ENCODE results near the gene RAD1.

DNA sequence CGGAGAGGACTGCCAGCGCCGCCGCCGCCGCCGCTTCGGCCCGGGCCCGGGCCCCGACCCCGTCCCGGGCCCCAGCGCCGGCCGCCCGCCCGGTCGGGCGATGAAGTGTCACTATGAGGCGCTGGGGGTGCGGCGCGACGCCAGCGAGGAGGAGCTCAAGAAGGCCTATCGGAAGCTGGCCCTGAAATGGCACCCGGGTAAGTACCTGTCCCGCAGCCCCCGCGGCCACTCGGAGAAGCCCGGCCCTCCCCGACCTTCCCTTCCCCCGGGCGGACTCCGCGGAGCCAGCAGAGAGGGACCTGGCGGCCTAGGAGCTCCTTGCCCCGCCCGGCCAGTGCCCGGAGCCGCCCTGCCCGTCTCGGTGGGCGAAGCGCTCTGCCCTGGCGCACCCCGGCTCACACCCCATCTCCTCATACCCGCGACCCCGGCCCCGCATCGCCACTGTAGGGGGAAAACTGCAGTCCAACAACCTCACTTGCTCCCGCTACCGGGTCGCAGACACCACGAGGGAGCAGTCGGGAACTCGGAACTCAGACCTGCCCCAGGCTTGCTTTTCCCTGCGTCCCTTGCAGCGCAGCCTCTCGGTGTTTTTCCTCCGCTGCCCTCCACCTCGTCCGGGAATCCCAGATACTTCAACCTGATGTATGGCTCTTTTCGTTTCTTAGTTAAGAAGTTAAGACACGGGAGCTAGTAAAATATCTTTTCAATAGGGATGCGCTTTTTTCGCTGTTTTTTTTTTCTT lies 14.6 kb upstream of the RAD1 start:
- TF ChIP-seq, protein P1, sequence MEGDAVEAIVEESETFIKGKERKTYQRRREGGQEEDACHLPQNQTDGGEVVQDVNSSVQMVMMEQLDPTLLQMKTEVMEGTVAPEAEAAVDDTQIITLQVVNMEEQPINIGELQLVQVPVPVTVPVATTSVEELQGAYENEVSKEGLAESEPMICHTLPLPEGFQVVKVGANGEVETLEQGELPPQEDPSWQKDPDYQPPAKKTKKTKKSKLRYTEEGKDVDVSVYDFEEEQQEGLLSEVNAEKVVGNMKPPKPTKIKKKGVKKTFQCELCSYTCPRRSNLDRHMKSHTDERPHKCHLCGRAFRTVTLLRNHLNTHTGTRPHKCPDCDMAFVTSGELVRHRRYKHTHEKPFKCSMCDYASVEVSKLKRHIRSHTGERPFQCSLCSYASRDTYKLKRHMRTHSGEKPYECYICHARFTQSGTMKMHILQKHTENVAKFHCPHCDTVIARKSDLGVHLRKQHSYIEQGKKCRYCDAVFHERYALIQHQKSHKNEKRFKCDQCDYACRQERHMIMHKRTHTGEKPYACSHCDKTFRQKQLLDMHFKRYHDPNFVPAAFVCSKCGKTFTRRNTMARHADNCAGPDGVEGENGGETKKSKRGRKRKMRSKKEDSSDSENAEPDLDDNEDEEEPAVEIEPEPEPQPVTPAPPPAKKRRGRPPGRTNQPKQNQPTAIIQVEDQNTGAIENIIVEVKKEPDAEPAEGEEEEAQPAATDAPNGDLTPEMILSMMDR (IDR thresholded peaks at IDR 0.05) = no peak
- peak in 1 of 2 donors; percentile 40 for TF ChIP-seq POLR2A (IDR thresholded peaks at IDR 0.05)
